NOMO-1 treated with DMSO at 0.1 percent for 48 hours (cell line): ENCODE measurements around the gene FER1L5.

Experiments used
- DNase-seq: peaks from one replicate; lab custom pipeline; 2025; ENCODE audit not compliant: unreplicated experiment; lab: John Stamatoyannopoulos, UW

Gene FER1L5

GRCh38 chr2:96694816-96695455 lies 52.4 kb downstream of the FER1L5 start:
- no peak for DNase-seq

GRCh38 chr2:96695602-96696001 lies 53.0 kb downstream of the FER1L5 start:
- DNase-seq: no peak

- DNase-seq: no peak
Measured at GRCh38 chr2:96697476-96697875, 54.9 kb downstream of the FER1L5 start.

GRCh38 chr2:96698221-96698861 lies 55.8 kb downstream of the FER1L5 start:
- DNase-seq: no peak

- DNase-seq: no peak
Measured at GRCh38 chr2:96699021-96699420, 56.5 kb downstream of the FER1L5 start.

- no peak for DNase-seq
Measured at GRCh38 chr2:96699621-96700020, 57.1 kb downstream of the FER1L5 start.

- DNase-seq: no peak
Measured at GRCh38 chr2:96700086-96700485, 57.5 kb downstream of the FER1L5 start.

- no peak for DNase-seq
Measured at GRCh38 chr2:96701636-96702035, 59.1 kb downstream of the FER1L5 start.

- no peak for DNase-seq
Measured at GRCh38 chr2:96702098-96702785, 59.7 kb downstream of the FER1L5 start.

GRCh38 chr2:96703021-96703751 lies 60.6 kb downstream of the FER1L5 start:
- no peak for DNase-seq

GRCh38 chr2:96710985-96711384 lies 68.4 kb downstream of the FER1L5 start:
- no peak for DNase-seq

- DNase-seq: no peak
Measured at GRCh38 chr2:96715658-96716057, 73.1 kb downstream of the FER1L5 start.

- DNase-seq: no peak
Measured at GRCh38 chr2:96716388-96716787, 73.8 kb downstream of the FER1L5 start.

GRCh38 chr2:96726131-96726530 lies 83.6 kb downstream of the FER1L5 start:
- DNase-seq: no peak

- no peak for DNase-seq
Measured at GRCh38 chr2:96727431-96727830, 84.9 kb downstream of the FER1L5 start.

GRCh38 chr2:96729748-96730147 lies 87.2 kb downstream of the FER1L5 start:
- no peak for DNase-seq

GRCh38 chr2:96730212-96730611 lies 87.6 kb downstream of the FER1L5 start:
- no peak for DNase-seq

GRCh38 chr2:96733931-96734330 lies 91.4 kb downstream of the FER1L5 start:
- no peak for DNase-seq

GRCh38 chr2:96734880-96735583 lies 92.5 kb downstream of the FER1L5 start:
- no peak for DNase-seq

- DNase-seq: no peak
Measured at GRCh38 chr2:96737251-96737650, 94.7 kb downstream of the FER1L5 start.

GRCh38 chr2:96737831-96738230 lies 95.3 kb downstream of the FER1L5 start:
- DNase-seq: no peak
